ENCODE data around the gene KCNT1.

Gene KCNT1

DNA sequence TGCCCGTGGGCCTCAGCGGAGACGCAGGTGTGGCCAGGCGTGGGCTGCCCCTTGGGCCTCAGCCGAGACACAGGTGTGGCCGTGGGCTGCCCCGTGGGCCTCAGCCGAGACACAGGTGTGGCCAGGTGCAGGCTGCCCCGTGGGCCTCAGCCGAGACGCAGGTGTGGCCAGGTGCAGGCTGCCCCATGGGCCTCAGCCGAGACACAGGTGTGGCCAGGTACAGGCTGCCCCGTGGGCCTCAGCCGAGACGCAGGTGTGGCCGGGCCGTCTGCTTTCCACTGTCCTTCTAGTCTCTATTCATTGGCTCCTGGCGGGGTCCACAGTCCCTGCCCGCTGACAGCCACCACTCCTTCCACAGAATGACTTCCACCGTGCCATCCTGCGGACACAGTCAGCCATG, 56.1 kb downstream of the KCNT1 start:
- TF ChIP-seq TAF1 (IDR thresholded peaks at IDR 0.05; ENCODE audit: borderline replicate concordance, insufficient read depth, low read length): no peak
- TF ChIP-seq, protein P1, sequence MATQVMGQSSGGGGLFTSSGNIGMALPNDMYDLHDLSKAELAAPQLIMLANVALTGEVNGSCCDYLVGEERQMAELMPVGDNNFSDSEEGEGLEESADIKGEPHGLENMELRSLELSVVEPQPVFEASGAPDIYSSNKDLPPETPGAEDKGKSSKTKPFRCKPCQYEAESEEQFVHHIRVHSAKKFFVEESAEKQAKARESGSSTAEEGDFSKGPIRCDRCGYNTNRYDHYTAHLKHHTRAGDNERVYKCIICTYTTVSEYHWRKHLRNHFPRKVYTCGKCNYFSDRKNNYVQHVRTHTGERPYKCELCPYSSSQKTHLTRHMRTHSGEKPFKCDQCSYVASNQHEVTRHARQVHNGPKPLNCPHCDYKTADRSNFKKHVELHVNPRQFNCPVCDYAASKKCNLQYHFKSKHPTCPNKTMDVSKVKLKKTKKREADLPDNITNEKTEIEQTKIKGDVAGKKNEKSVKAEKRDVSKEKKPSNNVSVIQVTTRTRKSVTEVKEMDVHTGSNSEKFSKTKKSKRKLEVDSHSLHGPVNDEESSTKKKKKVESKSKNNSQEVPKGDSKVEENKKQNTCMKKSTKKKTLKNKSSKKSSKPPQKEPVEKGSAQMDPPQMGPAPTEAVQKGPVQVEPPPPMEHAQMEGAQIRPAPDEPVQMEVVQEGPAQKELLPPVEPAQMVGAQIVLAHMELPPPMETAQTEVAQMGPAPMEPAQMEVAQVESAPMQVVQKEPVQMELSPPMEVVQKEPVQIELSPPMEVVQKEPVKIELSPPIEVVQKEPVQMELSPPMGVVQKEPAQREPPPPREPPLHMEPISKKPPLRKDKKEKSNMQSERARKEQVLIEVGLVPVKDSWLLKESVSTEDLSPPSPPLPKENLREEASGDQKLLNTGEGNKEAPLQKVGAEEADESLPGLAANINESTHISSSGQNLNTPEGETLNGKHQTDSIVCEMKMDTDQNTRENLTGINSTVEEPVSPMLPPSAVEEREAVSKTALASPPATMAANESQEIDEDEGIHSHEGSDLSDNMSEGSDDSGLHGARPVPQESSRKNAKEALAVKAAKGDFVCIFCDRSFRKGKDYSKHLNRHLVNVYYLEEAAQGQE (IDR thresholded peaks at IDR 0.05; ENCODE audit: insufficient read depth in 1 of 2, low read depth in 2 of 2, low read length in 2 of 2): no peak
- TF ChIP-seq FOXP2 (optimal IDR thresholded peaks at IDR 0.05; ENCODE audit: borderline replicate concordance, extremely low read depth, extremely low read length, insufficient read depth): no peak
- TF ChIP-seq POLR2AphosphoS5 (IDR thresholded peaks at IDR 0.05; ENCODE audit: low read depth, low read length): no peak
- no peak for TF ChIP-seq SIN3A (IDR thresholded peaks at IDR 0.05; ENCODE audit: borderline replicate concordance, insufficient read depth, low read length)

DNA sequence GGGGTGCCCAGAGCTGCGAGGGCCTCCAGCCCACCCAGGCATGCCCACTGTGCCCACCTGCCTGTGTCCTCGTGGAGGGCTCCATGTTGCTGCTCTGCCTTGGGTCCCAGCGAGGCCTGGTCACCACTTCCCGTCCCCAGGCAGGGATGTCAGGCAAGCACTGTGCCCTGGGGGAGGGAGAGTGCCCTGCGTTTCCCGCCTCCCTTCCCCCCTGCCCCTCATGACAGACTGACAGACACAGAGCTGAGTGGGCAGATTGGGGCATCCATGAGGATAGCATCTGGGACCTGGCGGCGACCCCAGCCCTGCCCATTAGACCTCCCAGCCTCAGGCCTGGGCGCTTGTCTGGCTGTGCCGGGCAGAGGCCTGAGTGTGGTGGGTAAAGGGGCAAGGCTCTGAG, 56.9 kb downstream of the KCNT1 start:
- no peak for TF ChIP-seq POLR2AphosphoS5 (IDR thresholded peaks at IDR 0.05; ENCODE audit: low read depth, low read length)
- TF ChIP-seq SIN3A (IDR thresholded peaks at IDR 0.05; ENCODE audit: borderline replicate concordance, insufficient read depth, low read length): no peak
- TF ChIP-seq FOXP2 (optimal IDR thresholded peaks at IDR 0.05; ENCODE audit: borderline replicate concordance, extremely low read depth, extremely low read length, insufficient read depth): no peak
- no peak for TF ChIP-seq TAF1 (IDR thresholded peaks at IDR 0.05; ENCODE audit: borderline replicate concordance, insufficient read depth, low read length)
- TF ChIP-seq, protein P1 (IDR thresholded peaks at IDR 0.05; ENCODE audit: insufficient read depth in 1 of 2, low read depth in 2 of 2, low read length in 2 of 2): no peak

DNA sequence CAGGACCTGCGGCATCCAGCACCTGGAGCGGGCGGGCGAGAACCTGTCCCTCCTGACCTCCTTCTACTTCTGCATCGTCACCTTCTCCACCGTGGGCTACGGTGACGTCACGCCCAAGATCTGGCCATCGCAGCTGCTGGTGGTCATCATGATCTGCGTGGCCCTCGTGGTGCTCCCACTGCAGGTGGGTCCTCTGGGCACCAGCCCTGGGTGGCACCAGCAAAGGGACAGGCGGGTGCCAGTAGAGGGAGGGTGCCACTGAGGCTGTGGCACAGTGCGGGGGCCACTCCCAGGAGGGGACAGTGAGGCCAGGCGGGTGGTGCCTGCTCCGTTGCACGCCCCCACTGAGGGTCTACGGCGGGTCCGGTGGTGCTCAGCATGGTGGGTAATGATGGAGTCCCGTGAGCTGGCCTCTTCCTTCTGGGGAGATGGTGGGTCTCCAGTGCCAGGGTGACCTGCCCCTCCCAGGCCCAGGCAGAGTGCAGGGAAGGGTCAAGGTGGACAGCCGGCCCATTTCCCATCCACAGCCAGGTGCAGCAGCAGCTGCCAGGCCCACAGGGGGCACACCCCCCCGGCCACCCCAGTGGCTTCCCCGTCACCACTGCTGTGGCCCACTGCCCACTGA, 57.8 kb downstream of the KCNT1 start:
- TF ChIP-seq FOXP2 (optimal IDR thresholded peaks at IDR 0.05; ENCODE audit: borderline replicate concordance, extremely low read depth, extremely low read length, insufficient read depth) (no peak), TAF1 (IDR thresholded peaks at IDR 0.05; ENCODE audit: borderline replicate concordance, insufficient read depth, low read length) (no peak), POLR2AphosphoS5 (IDR thresholded peaks at IDR 0.05; ENCODE audit: low read depth, low read length) (no peak), SIN3A (IDR thresholded peaks at IDR 0.05; ENCODE audit: borderline replicate concordance, insufficient read depth, low read length) (no peak)
- TF ChIP-seq, protein P1 (IDR thresholded peaks at IDR 0.05; ENCODE audit: insufficient read depth in 1 of 2, low read depth in 2 of 2, low read length in 2 of 2): no peak

DNA sequence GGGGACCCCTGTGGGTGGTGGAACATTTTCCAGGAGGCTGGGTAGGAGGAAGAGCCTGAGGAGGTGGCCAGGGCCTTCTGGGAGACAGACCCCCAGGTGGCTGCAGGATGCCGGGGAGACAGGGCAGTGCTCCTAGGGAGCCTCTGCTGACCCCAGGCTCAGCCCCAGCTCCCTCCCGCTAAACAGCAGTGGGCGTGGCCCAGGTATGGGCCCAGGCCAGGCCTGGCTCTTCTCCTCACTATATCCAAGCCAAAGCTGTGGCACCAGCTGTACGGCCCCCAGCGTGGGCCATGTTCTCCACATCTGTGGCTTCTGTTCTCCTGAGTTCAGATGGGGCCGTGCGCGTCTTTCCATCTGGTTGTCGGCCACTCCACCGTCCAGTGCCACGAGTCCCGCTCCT, 58.5 kb downstream of the KCNT1 start:
- TF ChIP-seq, protein P1 (IDR thresholded peaks at IDR 0.05; ENCODE audit: insufficient read depth in 1 of 2, low read depth in 2 of 2, low read length in 2 of 2): no peak
- TF ChIP-seq FOXP2 (optimal IDR thresholded peaks at IDR 0.05; ENCODE audit: borderline replicate concordance, extremely low read depth, extremely low read length, insufficient read depth) (no peak), POLR2AphosphoS5 (IDR thresholded peaks at IDR 0.05; ENCODE audit: low read depth, low read length) (no peak), TAF1 (IDR thresholded peaks at IDR 0.05; ENCODE audit: borderline replicate concordance, insufficient read depth, low read length) (no peak), SIN3A (IDR thresholded peaks at IDR 0.05; ENCODE audit: borderline replicate concordance, insufficient read depth, low read length) (no peak)

Data from PFSK-1 (cell line).